PC-3 (cell line): ENCODE data around the gene MUS81.

ENCODE experiments used
- CTCF ChIP-seq: fragments of 300-600 bp; sonication (generic); conservative IDR thresholded peaks from 2 replicates; pipeline ENCODE4 v1.5.1; 2017; ENCODE audit warnings: antibody characterized with exemption, low read depth, mild to moderate bottlenecking, low read length
- EZH2phosphoT487 ChIP-seq: fragments of 300-600 bp; sonication (generic); IDR thresholded peaks from 2 replicates; pipeline ENCODE4 v1.6.1; 2018; ENCODE audit warnings: mild to moderate bottlenecking, antibody characterized with exemption, low read length, borderline replicate concordance

GRCh38 chr11:65863889-65864705 lies 3.9 kb downstream of the MUS81 start:
- no peak for TF ChIP-seq CTCF
- TF ChIP-seq EZH2phosphoT487 = no peak
